SK-N-SH (cell line): ENCODE measurements around the gene ERP29. TPM values are rescaled to one million over a fixed set of nuclear protein-coding genes. Genes with fewer than 3 reads are reported as not detected.

Source experiments
- CTCF ChIA-PET: fragments of 300-600, 350-600 bp; formaldehyde crosslinking; extraction: SDS; loops from one replicate; lab custom pipeline; 2021; lab: Yijun Ruan, JAX
- POLR2A ChIA-PET: fragments of 350-600 bp; sonication (Branson Sonifier 250); formaldehyde crosslinking; extraction: SDS; loops from one replicate; lab custom pipeline; 2020; ENCODE audit warnings: antibody characterized with exemption, inconsistent platforms; lab: Yijun Ruan, JAX
- DNase-seq: peaks from one replicate; pipeline ENCODE4 v3.0.0; 2012
- H2AFZ ChIP-seq: fragments of 200-600 bp; sonication (generic); 2 replicates; pipeline ENCODE4 v1.8.1; 2016; ENCODE audit warnings: antibody characterized with exemption, mild to moderate bottlenecking, low read depth
- H3F3A ChIP-seq: fragments of 200-600 bp; sonication (generic); replicated peaks from 2 replicates; pipeline ENCODE3; 2016; ENCODE audit warnings: antibody characterized with exemption, mild to moderate bottlenecking; ENCODE audit not compliant: insufficient read depth
- H3K27ac ChIP-seq, 2 experiments: fragments of 200-500 bp in 1 of 2; fragments of 200-600 bp in 1 of 2; sonication (Bioruptor generic) in 1 of 2; sonication (generic), shearing (Covaris generic) in 1 of 2; 2 replicates each; pipeline versions ENCODE4 v1.5.1 to v1.6.1; 2014 to 2016; ENCODE audit warnings: low read depth in 2 of 2, inconsistent platforms in 1 of 2, low read length in 1 of 2, mild to moderate bottlenecking in 1 of 2, mixed read lengths in 1 of 2
- H3K27me3 ChIP-seq: fragments of 200-600 bp; sonication (generic), shearing (Covaris generic); 2 replicates; pipeline ENCODE4 v1.6.1; 2016; ENCODE audit warnings: mixed run types; ENCODE audit not compliant: insufficient read depth
- H3K36me3 ChIP-seq, 2 experiments: fragments of 200-500 bp in 1 of 2; fragments of 200-600 bp in 1 of 2; sonication (Bioruptor generic) in 1 of 2; sonication (generic) in 1 of 2; replicated peaks in 1 of 2; 2 replicates each; pipeline versions ENCODE3 to v1.5.1; 2014 to 2016; ENCODE audit warnings: low read length in 1 of 2, mild to moderate bottlenecking in 1 of 2; ENCODE audit not compliant: insufficient read depth in 2 of 2, control insufficient read depth in 1 of 2
- H3K4me1 ChIP-seq, 2 experiments: fragments of 200-500 bp in 1 of 2; fragments of 200-600 bp in 1 of 2; sonication (Bioruptor generic) in 1 of 2; sonication (generic), shearing (Covaris generic) in 1 of 2; 2 replicates each; pipeline versions ENCODE4 v1.5.1 to v1.6.1; 2014 to 2016; ENCODE audit warnings: low read depth in 1 of 2, low read length in 1 of 2, mixed run types in 1 of 2; ENCODE audit not compliant: insufficient read depth in 2 of 2, control insufficient read depth in 1 of 2
- H3K4me2 ChIP-seq: fragments of 200-600 bp; sonication (generic), shearing (Covaris generic); 2 replicates; pipeline ENCODE4 v1.6.1; 2017; ENCODE audit warnings: mixed run types
- H3K4me3 ChIP-seq, 2 experiments: fragments of 200-500 bp in 1 of 2; fragments of 200-600 bp in 1 of 2; sonication (Bioruptor generic) in 1 of 2; sonication (generic), shearing (Covaris generic) in 1 of 2; 2 replicates each; pipeline versions ENCODE4 v1.5.1 to v1.8.1; 2014 to 2016; ENCODE audit warnings: low read depth in 2 of 2, inconsistent platforms in 1 of 2, low read length in 1 of 2, mild to moderate bottlenecking in 1 of 2, mixed read lengths in 1 of 2, moderate library complexity in 1 of 2
- H3K79me2 ChIP-seq: fragments of 200-600 bp; sonication (generic); 2 replicates; pipeline ENCODE4 v1.8.1; 2017; ENCODE audit warnings: mild to moderate bottlenecking; ENCODE audit not compliant: insufficient read depth
- H3K9ac ChIP-seq: fragments of 200-600 bp; sonication (generic); 2 replicates; pipeline ENCODE4 v1.6.1; 2017; ENCODE audit warnings: mixed run types
- H3K9me2 ChIP-seq: fragments of 200-600 bp; sonication (generic); 2 replicates; pipeline ENCODE4 v1.6.1; 2017; ENCODE audit warnings: mixed run types
- H3K9me3 ChIP-seq: fragments of 200-600 bp; sonication (generic); 2 replicates; pipeline ENCODE4 v1.6.1; 2017; ENCODE audit warnings: mixed run types, mild to moderate bottlenecking, moderate library complexity
- H4K20me1 ChIP-seq: fragments of 200-600 bp; sonication (generic); 2 replicates; pipeline ENCODE4 v1.6.1; 2017; ENCODE audit warnings: mild to moderate bottlenecking, mixed run types; ENCODE audit not compliant: insufficient read depth
- CHD2 ChIP-seq: fragments of 150-350 bp; IDR thresholded peaks from 2 replicates; pipeline ENCODE4 v1.6.1; 2018; ENCODE audit warnings: low read length; ENCODE audit not compliant: partially characterized antibody
- ELF1 ChIP-seq: IDR thresholded peaks from 2 replicates; pipeline ENCODE4 v1.4.0; 2012
- FOSL2 ChIP-seq: IDR thresholded peaks from 2 replicates; pipeline ENCODE4 v1.4.0; 2012; ENCODE audit warnings: low read depth, mild to moderate bottlenecking, moderate library complexity, borderline replicate concordance
- FOXJ3 ChIP-seq: sonication (generic); formaldehyde crosslinking; IDR thresholded peaks from 2 replicates; pipeline ENCODE4 v1.5.1; 2020; ENCODE audit warnings: mild to moderate bottlenecking, missing genetic modification reagents
- GABPA ChIP-seq: IDR thresholded peaks from 2 replicates; pipeline ENCODE4 v1.4.0; 2012; ENCODE audit warnings: low read depth, mild to moderate bottlenecking
- GATA2 ChIP-seq: sonication (generic); formaldehyde crosslinking; IDR thresholded peaks from 2 replicates; pipeline ENCODE4 v1.5.0; 2020; ENCODE audit warnings: mild to moderate bottlenecking, missing genetic modification reagents
- MXI1 ChIP-seq: IDR thresholded peaks from 2 replicates; pipeline ENCODE4 v1.6.1; 2012; ENCODE audit warnings: mild to moderate bottlenecking, low read depth, low read length, improper control_type of control experiment
- RAD21 ChIP-seq: IDR thresholded peaks from 2 replicates; pipeline ENCODE4 v1.6.1; 2012; ENCODE audit warnings: mild to moderate bottlenecking, low read length
- RCOR1 ChIP-seq: fragments of 150-350 bp; IDR thresholded peaks from 2 replicates; pipeline ENCODE4 v1.6.1; 2017; ENCODE audit warnings: antibody characterized with exemption, low read length
- RFX5 ChIP-seq: IDR thresholded peaks from 2 replicates; pipeline ENCODE4 v1.6.1; 2012; ENCODE audit warnings: mild to moderate bottlenecking, improper control_type of control experiment, low read length
- SIN3A ChIP-seq: IDR thresholded peaks from 2 replicates; pipeline ENCODE4 v1.6.1; 2012; ENCODE audit warnings: low read depth, mild to moderate bottlenecking, low read length, moderate library complexity, borderline replicate concordance
- SMC3 ChIP-seq: IDR thresholded peaks from 2 replicates; pipeline ENCODE4 v1.6.1; 2012; ENCODE audit warnings: low read depth, low read length, improper control_type of control experiment
- TAF1 ChIP-seq: IDR thresholded peaks from 2 replicates; pipeline ENCODE4 v1.6.1; 2012; ENCODE audit warnings: low read depth, mild to moderate bottlenecking, low read length, moderate library complexity, borderline replicate concordance
- TEAD4 ChIP-seq: IDR thresholded peaks from 2 replicates; pipeline ENCODE4 v1.4.0; 2012; ENCODE audit warnings: mild to moderate bottlenecking, borderline replicate concordance; ENCODE audit not compliant: insufficient read depth
- YY1 ChIP-seq: IDR thresholded peaks from 2 replicates; pipeline ENCODE4 v1.4.0; 2012; ENCODE audit warnings: low read depth, mild to moderate bottlenecking
- WGBS: methylation state at CpG from one replicate; pipeline ENCODE4 v1.1.6; 2017; ENCODE audit warnings: low lambda C conversion rate; 5-methylcytosine and 5-hydroxymethylcytosine counted together
- polyA plus RNA-seq, 3 experiments: library from polyadenylated mRNA; depleted of rRNA; stranded (reverse); fragments of >200 nt; gene quantifications; 2 replicates each; pipeline ENCODE4 v1.2.3, GENCODE V29; 2012
- TF ChIP-seq, protein P1 (sequence below): IDR thresholded peaks from 2 replicates; pipeline ENCODE4 v1.4.0; 2012; ENCODE audit warnings: low read depth, borderline replicate concordance
- TF ChIP-seq, protein P2 (sequence below): IDR thresholded peaks from 2 replicates; pipeline ENCODE4 v1.4.0; 2012; ENCODE audit warnings: low read depth, borderline replicate concordance
- TF ChIP-seq, protein P3 (sequence below): IDR thresholded peaks from 2 replicates; pipeline ENCODE4 v1.4.0; 2012; ENCODE audit warnings: low read depth
- TF ChIP-seq, protein P4 (sequence below): IDR thresholded peaks from 2 replicates; pipeline ENCODE4; 2012
- TF ChIP-seq, protein P5 (sequence below): fragments of 150-350 bp; IDR thresholded peaks from 2 replicates; pipeline ENCODE4 v1.6.1; 2016; ENCODE audit warnings: mild to moderate bottlenecking, low read depth, low read length
- TF ChIP-seq, protein P6 (sequence below): fragments of 200-600 bp; sonication (generic); IDR thresholded peaks from 2 replicates; pipeline ENCODE4 v1.6.1; 2017; ENCODE audit warnings: antibody characterized with exemption, mild to moderate bottlenecking, moderate library complexity

Gene ERP29
- polyA plus RNA-seq, 1 of the 3 experiments (the other 2 are of a cell fraction): 177 TPM

DNA sequence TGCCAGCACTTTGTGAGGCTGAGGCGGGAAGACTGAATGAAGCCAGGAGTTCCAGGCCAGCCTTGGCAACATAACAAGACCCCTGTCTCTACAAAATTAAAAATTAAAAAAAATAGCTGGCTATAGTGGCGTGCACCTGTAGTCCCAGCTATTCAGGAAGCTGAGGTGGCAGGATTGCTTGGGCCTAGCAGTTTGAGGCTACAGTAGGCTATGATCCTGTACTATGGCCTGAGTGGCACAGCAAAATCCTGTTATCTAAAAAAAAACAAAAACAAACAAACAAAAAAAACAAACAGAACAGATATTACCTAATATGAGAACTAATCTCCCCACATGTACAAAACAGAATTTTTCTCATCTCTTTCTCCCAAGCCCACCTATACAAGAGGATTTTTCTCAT lies 15.9 kb upstream of the ERP29 start (continued):
- TF ChIP-seq SMC3: no peak
- TF ChIP-seq, protein P1, sequence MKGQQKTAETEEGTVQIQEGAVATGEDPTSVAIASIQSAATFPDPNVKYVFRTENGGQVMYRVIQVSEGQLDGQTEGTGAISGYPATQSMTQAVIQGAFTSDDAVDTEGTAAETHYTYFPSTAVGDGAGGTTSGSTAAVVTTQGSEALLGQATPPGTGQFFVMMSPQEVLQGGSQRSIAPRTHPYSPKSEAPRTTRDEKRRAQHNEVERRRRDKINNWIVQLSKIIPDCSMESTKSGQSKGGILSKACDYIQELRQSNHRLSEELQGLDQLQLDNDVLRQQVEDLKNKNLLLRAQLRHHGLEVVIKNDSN: no peak
- no peak for TF ChIP-seq TEAD4
- no peak for TF ChIP-seq RCOR1
- no peak for TF ChIP-seq GABPA
- no peak for TF ChIP-seq GATA2 (CRISPR knock-in tag)

DNA sequence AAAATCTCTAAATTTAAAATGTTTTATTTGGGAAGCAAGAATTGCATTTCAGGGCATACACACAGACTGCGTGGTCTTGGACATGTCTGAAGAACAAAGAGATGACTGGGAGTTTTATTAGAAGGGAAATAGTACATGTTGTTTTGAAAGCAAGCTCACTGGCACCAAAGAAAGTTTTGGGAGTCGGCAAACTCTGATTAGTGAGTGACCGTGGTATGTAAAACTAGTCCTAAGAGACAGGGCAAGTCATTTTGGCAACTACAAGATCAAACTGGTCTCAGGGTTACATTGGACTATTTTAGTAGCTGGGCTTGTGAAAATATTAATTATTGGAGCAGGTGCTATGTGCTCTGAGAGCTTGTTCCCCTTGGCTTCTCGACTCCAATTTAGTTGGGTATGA lies 15.2 kb upstream of the ERP29 start:
- WGBS: 83% methylated on average over 4 of the region's 4 CpGs
- no peak overlapping the region for H2AFZ ChIP-seq
- POLR2A ChIA-PET: interaction anchor here (1.0 to 2.2 kb wide), 2 partner anchors 16 to 23 kb away, joined by 3 to 8 read pairs; partner anchors contain the start of genes ERP29 and TMEM116

More for the DNA sequence above, 15.2 kb upstream of the ERP29 start:
- no peak for DNase-seq
- no peaks in the 10 kb centered on the region for H4K20me1 ChIP-seq
- peaks cover 0 to 3% of the 10 kb centered on the region in 2 experiments for H3K36me3 ChIP-seq
- no peak overlapping the region for H3K9ac ChIP-seq
- no peak overlapping the region for H3K4me2 ChIP-seq
- H3K9me2 ChIP-seq: no peaks in the 10 kb centered on the region
- H3F3A ChIP-seq: peaks cover 3% of the 10 kb centered on the region
- no peaks in the 10 kb centered on the region for H3K27me3 ChIP-seq
- H3K9me3 ChIP-seq: no peaks in the 10 kb centered on the region
- no peaks in the 10 kb centered on the region for H3K79me2 ChIP-seq
- CTCF ChIA-PET: interaction anchor here (1.1 to 1.3 kb wide), 2 partner anchors 228 to 389 kb away, joined by 3 read pairs; no protein-coding TSS in a partner anchor
- TF ChIP-seq FOSL2 (no peak), TAF1 (no peak), CHD2 (no peak), MXI1 (no peak), FOXJ3 (CRISPR knock-in tag) (no peak), ELF1 (no peak), RAD21 (no peak), RFX5 (no peak), GATA2 (CRISPR knock-in tag) (no peak), YY1 (no peak), SIN3A (no peak), SMC3 (no peak), GABPA (no peak)
- TF ChIP-seq, protein P2, sequence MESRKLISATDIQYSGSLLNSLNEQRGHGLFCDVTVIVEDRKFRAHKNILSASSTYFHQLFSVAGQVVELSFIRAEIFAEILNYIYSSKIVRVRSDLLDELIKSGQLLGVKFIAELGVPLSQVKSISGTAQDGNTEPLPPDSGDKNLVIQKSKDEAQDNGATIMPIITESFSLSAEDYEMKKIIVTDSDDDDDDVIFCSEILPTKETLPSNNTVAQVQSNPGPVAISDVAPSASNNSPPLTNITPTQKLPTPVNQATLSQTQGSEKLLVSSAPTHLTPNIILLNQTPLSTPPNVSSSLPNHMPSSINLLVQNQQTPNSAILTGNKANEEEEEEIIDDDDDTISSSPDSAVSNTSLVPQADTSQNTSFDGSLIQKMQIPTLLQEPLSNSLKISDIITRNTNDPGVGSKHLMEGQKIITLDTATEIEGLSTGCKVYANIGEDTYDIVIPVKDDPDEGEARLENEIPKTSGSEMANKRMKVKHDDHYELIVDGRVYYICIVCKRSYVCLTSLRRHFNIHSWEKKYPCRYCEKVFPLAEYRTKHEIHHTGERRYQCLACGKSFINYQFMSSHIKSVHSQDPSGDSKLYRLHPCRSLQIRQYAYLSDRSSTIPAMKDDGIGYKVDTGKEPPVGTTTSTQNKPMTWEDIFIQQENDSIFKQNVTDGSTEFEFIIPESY: no peak
- TF ChIP-seq, protein P3, sequence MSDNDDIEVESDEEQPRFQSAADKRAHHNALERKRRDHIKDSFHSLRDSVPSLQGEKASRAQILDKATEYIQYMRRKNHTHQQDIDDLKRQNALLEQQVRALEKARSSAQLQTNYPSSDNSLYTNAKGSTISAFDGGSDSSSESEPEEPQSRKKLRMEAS: no peak
- TF ChIP-seq, protein P4, sequence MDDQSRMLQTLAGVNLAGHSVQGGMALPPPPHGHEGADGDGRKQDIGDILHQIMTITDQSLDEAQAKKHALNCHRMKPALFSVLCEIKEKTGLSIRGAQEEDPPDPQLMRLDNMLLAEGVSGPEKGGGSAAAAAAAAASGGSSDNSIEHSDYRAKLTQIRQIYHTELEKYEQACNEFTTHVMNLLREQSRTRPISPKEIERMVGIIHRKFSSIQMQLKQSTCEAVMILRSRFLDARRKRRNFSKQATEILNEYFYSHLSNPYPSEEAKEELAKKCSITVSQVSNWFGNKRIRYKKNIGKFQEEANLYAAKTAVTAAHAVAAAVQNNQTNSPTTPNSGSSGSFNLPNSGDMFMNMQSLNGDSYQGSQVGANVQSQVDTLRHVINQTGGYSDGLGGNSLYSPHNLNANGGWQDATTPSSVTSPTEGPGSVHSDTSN: no peak
- TF ChIP-seq, protein P5, sequence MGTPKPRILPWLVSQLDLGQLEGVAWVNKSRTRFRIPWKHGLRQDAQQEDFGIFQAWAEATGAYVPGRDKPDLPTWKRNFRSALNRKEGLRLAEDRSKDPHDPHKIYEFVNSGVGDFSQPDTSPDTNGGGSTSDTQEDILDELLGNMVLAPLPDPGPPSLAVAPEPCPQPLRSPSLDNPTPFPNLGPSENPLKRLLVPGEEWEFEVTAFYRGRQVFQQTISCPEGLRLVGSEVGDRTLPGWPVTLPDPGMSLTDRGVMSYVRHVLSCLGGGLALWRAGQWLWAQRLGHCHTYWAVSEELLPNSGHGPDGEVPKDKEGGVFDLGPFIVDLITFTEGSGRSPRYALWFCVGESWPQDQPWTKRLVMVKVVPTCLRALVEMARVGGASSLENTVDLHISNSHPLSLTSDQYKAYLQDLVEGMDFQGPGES: no peak
- TF ChIP-seq, protein P1: no peak
- TF ChIP-seq, protein P6, sequence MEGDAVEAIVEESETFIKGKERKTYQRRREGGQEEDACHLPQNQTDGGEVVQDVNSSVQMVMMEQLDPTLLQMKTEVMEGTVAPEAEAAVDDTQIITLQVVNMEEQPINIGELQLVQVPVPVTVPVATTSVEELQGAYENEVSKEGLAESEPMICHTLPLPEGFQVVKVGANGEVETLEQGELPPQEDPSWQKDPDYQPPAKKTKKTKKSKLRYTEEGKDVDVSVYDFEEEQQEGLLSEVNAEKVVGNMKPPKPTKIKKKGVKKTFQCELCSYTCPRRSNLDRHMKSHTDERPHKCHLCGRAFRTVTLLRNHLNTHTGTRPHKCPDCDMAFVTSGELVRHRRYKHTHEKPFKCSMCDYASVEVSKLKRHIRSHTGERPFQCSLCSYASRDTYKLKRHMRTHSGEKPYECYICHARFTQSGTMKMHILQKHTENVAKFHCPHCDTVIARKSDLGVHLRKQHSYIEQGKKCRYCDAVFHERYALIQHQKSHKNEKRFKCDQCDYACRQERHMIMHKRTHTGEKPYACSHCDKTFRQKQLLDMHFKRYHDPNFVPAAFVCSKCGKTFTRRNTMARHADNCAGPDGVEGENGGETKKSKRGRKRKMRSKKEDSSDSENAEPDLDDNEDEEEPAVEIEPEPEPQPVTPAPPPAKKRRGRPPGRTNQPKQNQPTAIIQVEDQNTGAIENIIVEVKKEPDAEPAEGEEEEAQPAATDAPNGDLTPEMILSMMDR: no peak
- no peak overlapping the region for H3K27ac ChIP-seq
- no peak overlapping the region for H3K4me3 ChIP-seq
- H3K4me1 ChIP-seq: no peaks in the 10 kb centered on the region
